ENCODE results near the gene GALNT13. TPM values are rescaled to one million over a fixed set of nuclear protein-coding genes. Genes with fewer than 3 reads are reported as not detected.

The GALNT13 gene
- total RNA-seq, 1 donor from 2014 or later: 0.20 TPM

GRCh38 chr2:154306266-154306970 lies 434.7 kb downstream of the GALNT13 start:
- no peak for DNase-seq (ENCODE audit: low read depth in 2 of 2)

DNA sequence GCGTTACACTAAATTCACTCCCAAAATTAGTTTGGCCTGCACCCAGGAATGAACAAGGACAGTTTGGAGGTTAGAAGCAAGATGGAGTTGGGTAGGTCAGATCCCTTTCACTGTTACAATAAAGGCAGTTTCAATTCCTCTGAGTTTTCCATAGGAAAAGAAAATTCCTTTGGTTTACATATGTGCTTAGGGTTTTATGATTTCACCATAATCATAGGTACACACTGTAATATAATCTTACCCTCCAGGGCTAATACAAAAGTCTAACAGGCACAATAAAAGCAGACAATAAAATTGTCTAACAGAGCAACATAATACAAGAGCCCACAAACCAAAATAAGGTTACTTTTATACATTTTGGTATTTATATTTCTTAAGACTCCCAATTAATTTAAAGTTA lies 435.3 kb downstream of the GALNT13 start:
- no peak for DNase-seq (ENCODE audit: low read depth in 2 of 2)

GRCh38 chr2:154324601-154325000 lies 452.9 kb downstream of the GALNT13 start:
- no peak for DNase-seq (ENCODE audit: low read depth in 2 of 2)

- DNase-seq (ENCODE audit: low read depth in 2 of 2): no peak
These were observed 457.8 kb downstream of the GALNT13 start for GRCh38 chr2:154329510-154329909.

GRCh38 chr2:154331784-154332183 lies 460.1 kb downstream of the GALNT13 start:
- DNase-seq (ENCODE audit: low read depth in 2 of 2): no peak

- DNase-seq (ENCODE audit: low read depth in 2 of 2): no peak
These were observed 464.5 kb downstream of the GALNT13 start for GRCh38 chr2:154336201-154336600.

DNA sequence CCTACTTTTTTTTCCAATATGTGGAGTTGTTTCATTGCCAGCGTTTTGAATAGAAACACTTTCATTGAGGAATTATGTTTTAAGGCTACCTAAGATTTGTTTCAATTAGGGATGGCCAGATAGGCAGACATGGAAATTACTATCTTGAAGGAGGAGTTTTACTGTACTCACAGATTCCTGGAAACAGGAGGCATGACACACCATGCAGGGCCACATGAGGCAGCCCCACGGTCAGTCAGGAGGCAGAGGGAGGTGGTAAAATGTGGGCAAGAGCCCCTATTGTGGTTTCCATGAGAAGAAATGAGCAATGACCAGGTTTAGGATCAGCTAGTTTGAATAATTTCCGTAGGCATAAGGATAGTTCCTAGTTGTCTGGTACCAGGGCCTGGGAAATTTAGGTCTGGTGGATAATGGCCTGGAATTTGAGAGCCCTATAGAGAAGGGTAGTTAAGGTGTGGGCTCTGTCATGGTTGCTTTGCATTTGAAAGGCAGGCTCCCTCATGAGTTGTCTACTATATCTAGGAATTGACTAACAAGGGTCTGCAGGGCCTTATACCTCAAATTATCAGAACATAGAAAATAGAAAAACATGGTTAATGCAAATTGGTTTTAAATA lies 466.7 kb downstream of the GALNT13 start:
- DNase-seq (ENCODE audit: low read depth in 2 of 2): no peak

DNA sequence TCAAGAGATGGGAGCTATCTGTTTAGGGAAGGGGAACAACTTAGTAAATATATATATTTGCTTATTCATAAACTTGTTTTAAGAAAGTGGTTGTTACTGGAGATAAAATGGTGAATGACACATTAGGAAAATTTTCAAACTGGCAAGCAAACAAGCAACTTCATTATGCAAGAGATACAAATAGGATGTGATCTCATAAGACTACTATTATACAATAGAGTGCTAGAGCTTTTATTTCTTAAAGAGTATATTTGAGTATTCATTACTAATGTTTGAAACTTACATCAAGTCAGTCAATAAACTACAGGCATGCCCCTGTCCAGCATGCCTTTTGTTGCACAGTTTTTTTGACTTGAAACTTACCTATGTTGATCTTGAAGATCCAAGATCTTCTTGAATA lies 471.6 kb downstream of the GALNT13 start:
- DNase-seq (ENCODE audit: low read depth in 2 of 2): no peak

DNA sequence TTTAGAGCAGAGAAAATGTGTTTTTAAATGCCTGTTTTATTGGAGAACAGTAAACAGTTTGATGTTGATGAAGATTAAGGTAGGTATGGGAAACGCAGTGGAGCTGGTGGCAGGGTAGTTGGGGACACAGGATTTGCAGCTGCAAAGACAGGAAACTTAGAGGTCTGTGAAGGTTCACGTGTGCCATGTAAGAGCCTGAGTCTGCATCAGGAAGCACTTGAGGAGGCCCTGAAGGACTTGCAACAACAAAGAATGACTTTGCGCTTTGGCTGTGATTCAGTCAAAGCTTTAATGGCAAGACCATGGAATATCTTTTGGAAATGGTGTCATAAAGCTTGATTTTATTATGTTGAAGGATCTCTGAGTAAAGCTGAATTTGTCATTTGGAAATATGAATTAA lies 479.2 kb downstream of the GALNT13 start:
- DNase-seq (ENCODE audit: low read depth in 2 of 2): no peak

DNA sequence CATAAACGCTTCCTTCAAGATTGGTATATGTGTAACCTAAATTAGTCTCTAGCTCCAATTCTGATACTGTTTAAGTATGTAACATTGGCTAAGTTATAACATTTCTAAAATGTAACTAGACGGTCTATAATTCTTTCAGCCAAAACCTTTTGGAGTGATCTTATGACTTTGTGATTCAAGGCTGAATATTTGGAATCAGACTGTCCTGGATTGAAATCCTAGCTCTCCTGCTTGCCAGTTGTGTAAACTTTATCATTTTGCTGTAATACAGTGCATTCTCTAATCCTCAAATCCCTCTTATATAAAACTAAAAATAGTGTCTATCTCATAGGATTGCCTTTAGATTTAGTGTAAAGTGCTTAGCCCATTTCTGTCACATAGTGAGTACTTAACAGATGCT lies 489.6 kb downstream of the GALNT13 start:
- no peak for DNase-seq (ENCODE audit: low read depth in 2 of 2)

GRCh38 chr2:154368153-154368552 lies 496.4 kb downstream of the GALNT13 start:
- DNase-seq (ENCODE audit: low read depth in 2 of 2): no peak

GRCh38 chr2:154370873-154371272 lies 499.2 kb downstream of the GALNT13 start:
- DNase-seq (ENCODE audit: low read depth in 2 of 2): no peak

DNA sequence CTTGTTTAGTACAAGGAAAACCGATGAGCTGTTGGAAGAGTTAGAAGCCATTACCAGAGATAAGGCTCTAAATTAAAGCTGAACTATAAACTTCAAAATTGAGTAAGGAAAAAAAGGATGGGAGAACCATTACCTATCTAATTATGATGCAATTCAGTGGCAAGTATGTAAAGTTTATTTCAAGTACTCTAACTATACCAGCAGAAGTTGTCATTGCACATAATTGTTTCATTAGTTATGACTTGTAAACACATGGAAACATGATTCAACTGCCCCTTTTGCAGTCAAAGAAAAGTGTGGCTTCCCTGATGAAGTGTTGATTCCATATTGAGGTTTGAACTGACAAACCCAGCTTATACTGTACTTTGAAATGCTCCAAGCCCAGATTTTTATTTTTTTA lies 502.7 kb downstream of the GALNT13 start:
- DNase-seq (ENCODE audit: low read depth in 2 of 2): no peak

DNA sequence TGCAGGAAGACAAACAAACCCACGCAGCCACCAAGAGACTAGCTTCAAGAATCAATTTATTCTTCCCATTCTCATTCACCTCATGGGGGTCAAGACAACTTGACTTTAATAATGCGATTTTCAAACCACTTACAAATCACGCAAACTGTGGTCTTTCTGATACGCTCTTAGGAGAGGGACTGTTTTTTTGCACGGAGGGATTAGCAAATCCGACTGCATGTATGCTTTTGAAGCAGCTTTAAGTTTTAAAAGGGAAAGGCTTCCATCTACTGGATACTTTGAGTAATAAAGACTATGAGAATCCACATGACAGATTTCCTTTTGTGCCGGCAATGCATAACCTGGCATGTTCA lies 503.8 kb downstream of the GALNT13 start:
- peak; percentile 1 to 21 for DNase-seq (ENCODE audit: low read depth in 2 of 2)

DNA sequence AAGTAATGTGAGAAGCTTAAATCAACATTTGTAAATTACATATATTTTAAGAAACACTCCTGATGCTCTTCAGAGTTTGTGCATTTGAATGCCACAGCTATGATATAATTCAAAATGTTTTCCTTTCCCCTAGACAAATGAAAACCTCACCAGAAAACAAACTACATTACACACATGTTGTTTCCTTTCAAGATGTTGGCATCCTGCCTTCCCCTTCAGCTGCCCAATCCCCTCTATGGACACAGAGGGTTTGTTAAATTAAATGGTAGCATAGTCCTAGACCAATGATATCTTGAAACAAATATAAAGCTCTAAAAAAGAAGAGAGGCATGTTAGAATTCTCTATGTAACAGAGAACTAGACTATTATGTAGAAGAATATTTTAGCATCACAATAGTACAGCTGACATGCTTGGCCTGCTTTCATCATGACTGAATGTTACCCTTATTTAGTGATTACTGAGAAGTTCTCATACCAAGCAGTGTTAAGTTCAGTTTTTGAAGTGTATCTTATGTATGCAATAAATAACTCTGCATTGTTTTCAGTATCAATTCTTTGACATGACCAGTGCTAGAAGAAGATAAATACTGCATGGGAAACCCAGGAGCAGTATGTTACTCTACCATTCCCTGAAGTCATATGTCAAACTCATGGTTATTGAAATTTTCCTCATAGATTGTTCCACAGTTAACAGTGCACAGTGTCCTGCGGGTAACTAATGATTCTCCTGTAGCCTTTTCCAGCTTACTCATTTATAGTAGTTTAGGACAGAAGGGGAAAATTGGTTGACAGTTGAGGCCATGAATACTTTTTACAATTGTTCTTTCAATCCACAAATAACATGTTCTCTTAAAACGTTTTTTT lies 510.4 kb downstream of the GALNT13 start:
- no peak for DNase-seq (ENCODE audit: low read depth in 2 of 2)

GRCh38 chr2:154386186-154386585 lies 514.5 kb downstream of the GALNT13 start:
- DNase-seq (ENCODE audit: low read depth in 2 of 2): no peak

GRCh38 chr2:154391051-154391450 lies 519.3 kb downstream of the GALNT13 start:
- DNase-seq (ENCODE audit: low read depth in 2 of 2): no peak

- no peak for DNase-seq (ENCODE audit: low read depth in 2 of 2)
These were observed 520.5 kb downstream of the GALNT13 start for GRCh38 chr2:154392256-154392655.

- no peak for DNase-seq (ENCODE audit: low read depth in 2 of 2)
These were observed 522.9 kb downstream of the GALNT13 start for GRCh38 chr2:154394600-154394999.

DNA sequence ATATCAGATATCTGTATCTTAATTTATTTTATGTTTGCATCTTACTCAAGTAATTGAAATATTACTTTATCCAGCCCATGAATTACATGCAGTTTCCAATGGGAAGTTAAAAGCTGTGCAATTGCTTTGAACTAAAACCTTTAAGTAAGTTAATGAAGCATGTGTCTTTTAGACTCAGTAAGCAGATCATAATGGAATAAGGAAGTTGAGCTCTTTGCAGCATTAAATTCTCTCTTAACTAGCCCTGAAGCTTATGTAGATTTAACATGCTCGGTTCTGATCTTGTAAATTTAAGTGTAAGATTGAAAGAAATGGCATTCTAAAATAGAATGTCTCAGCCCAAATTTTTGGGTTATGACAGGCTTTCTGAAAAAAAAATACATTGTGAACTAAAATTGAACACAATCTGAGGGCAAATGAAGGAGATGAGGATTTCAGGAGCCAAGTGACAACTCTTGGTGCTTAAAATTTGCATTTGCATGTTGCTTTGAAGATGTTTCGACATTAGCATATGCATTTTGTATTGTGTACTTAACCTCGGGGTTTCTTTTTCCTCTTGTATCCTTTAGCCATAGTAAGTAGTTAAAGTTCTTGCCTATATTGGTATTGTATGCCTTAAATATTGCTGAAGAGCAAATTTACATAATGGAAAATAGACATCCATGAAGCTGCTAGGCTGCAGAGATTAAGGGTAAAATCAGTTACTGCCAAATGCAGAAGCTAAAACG lies 529.0 kb downstream of the GALNT13 start:
- DNase-seq (ENCODE audit: low read depth in 2 of 2): no peak

DNA sequence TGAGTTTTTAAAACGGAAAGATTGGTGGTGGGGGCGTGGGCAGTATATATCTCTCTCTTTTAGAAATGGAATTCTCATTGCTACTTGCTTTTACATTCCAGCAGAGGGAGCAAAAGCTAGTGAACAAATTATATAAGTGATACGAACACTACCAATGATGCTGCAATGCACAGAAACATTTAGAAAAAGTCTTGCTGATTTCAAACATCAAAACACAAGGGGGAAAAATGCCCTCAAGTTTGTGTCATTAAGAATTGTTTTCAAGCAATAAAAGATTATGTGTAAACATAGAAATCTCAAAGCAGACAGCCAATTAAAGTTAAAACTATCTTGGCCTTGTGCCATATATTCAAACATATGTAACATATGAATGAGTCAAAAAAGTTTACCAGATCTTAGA lies 530.5 kb downstream of the GALNT13 start:
- peak in 1 of 2 donors; percentile 13 for DNase-seq (ENCODE audit: low read depth in 2 of 2)

- no peak for DNase-seq (ENCODE audit: low read depth in 2 of 2)
These were observed 531.6 kb downstream of the GALNT13 start for GRCh38 chr2:154403242-154403790.

Measured in lung microvascular endothelial cell (primary cell).